GM12872 (cell line): ENCODE data around the gene SBF2.

Experiments
- TF ChIP-seq, protein P1 (sequence below): IDR thresholded peaks from 3 replicates; pipeline ENCODE4 v1.5.1; 2011; ENCODE audit warnings: low read depth, mild to moderate bottlenecking, low read length, moderate library complexity; ENCODE audit not compliant: insufficient read depth

The SBF2 gene

DNA sequence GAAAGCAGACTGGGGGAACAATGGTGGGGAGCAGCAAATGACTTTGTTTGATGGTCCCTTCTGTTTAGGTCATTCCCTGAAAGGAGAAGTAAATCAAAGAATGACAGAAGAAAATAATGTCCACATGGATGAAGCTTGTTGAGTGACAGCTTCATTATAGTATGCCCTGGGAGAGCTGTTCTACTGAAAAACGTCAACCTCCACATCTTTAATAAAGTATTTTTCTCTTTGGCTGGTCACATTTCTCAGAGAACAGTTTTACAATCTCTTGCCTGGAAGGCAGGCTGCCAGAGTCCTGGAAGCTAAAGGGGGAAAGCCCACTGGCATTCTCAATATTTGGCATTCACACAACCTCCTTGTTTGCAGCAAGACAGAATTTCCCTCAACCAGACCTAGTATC, 342.2 kb downstream of the SBF2 start:
- TF ChIP-seq, protein P1, sequence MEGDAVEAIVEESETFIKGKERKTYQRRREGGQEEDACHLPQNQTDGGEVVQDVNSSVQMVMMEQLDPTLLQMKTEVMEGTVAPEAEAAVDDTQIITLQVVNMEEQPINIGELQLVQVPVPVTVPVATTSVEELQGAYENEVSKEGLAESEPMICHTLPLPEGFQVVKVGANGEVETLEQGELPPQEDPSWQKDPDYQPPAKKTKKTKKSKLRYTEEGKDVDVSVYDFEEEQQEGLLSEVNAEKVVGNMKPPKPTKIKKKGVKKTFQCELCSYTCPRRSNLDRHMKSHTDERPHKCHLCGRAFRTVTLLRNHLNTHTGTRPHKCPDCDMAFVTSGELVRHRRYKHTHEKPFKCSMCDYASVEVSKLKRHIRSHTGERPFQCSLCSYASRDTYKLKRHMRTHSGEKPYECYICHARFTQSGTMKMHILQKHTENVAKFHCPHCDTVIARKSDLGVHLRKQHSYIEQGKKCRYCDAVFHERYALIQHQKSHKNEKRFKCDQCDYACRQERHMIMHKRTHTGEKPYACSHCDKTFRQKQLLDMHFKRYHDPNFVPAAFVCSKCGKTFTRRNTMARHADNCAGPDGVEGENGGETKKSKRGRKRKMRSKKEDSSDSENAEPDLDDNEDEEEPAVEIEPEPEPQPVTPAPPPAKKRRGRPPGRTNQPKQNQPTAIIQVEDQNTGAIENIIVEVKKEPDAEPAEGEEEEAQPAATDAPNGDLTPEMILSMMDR = no peak

DNA sequence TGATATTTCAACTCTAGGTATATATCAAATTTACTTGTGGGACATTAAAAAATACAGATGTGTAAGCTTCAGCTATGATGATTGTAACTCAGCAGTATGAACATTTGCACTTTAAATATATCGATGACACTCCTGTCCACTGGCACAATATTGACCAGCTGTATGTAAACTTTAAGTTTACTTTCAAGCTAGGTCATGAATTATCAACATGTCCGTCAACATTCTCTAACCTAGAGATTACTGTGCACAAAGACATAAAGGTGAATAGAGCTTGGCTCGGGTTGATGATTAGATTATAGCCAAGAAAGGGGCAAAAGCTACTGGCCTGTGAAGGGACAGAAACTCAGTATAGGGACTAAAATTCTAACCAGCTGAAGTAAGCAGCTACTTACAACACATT, 343.6 kb downstream of the SBF2 start:
- TF ChIP-seq, protein P1 = no peak

DNA sequence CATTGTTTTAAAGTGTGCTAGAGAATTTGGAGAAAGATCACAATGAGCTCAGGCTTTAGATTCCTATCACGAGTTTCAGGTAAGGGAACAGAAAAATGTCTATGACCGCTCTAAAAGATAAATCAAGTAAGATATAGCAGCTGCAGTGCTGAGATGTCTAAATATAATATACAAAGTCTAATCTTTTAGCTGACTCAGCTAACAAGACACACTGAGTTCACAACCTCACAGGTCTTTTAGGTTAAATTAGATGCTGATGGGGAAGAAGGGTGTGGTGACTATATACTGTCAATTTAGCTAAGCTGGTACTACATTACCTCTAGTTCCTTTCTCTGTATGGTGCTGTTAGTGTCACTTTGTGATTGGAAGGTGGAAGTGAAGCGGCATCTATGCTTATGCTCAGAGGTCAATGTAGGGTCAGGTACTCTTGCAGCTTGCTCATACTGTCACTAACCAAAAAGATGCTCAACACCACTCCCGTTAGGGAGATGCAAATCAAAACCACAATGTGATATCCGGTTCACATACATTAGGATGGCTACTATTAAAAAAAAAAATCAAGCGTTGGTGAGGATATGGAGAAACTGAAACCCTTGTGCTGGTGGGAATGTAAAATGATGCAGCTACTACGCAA, 346.7 kb downstream of the SBF2 start:
- TF ChIP-seq, protein P1 = no peak

DNA sequence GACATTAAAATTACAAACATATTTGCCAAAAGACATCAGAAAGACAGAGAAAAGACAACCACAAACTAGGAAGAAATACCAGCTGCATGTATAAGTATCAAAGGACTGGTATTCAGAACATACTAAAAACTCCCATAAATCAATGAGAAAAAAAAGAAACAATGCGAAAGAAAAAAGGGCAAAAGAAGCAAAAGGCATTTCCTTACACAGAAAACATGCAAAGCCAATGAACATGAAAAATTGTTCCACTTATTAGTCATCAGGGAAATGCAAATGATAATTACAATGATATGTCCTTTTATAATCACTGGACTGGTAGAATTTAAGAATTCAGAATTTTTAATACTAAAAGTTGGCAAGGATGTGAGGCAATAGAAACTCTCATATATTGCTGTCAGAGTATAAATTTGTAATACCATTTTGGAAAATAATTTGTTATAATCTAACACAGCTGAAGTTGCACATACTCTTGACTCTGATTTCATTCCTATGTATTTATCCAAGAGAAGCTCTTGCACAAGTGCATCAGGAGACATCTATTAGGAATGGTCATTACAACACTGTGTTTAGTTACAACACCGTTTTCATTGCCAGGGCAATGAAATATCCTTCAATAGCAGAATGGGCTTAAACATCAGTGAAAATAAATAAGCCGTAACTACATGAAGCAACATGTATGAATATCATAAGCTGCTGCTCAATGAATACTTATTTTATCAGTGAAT, 350.5 kb downstream of the SBF2 start:
- TF ChIP-seq, protein P1 = no peak

DNA sequence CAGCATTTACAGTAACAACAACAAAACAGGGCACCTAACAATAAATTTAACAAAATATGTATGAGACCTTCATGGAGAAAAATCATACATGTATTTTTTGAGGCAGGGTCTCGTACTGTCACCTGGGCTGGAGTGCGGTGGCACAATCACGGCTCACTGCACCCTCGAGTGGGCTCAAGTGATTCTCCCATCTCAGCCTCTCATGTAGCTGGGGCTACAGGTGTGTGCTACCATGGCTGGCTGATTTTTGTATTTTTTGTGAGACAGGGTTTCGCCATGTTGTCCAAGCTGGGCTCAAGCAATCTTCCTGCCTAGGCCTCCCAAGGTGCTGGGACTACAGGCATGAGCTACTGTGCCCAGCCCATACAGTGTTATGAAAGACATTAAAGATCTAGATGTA, 352.0 kb downstream of the SBF2 start:
- TF ChIP-seq, protein P1 = no peak

DNA sequence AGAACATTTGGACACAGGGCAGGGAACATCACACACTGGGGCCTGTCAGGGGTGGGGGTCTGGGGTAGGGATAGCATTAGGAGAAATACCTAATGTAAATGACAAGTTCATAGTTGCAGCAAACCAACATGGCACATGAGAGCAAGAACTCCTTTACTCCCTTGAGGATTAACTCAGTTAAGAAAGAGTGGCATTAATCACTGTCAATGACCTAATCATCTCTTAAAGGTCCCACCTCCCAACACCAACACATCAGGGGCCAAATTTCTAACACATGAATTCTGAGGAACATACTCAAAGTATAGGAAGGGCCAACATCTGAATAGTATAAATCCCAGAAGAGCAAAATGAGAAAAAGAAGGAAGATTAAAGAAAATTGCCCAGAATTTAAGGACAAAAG, 357.3 kb downstream of the SBF2 start:
- TF ChIP-seq, protein P1 = no peak

DNA sequence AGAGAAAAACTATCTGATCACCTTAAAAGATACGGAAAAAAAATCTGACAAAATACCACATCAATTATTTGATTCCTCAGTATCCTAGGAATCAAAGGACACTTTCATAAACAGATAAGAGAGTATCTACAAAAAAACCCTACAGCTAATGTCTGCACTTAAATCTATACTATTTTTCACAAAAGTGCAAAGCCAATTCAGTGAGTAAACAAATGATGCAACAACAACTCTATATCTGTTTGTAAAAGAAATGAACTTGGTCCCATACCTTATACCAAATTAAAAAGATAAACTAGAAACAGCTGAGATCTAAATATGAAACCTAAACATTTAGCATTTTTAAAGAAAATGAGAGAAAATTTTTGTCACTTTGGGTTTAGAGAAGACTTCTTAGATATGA, 366.3 kb downstream of the SBF2 start:
- TF ChIP-seq, protein P1 = no peak
